HEK293 (cell line): ENCODE results near the gene NCOA7.

Experiments used
- CTCF ChIA-PET: fragments of 350-600 bp; formaldehyde crosslinking; extraction: SDS; loops from one replicate; lab custom pipeline; 2021; ENCODE audit warnings: antibody characterized with exemption; lab: Yijun Ruan, JAX
- POLR2A ChIA-PET: fragments of 300-600 bp; formaldehyde crosslinking; extraction: SDS; loops from one replicate; lab custom pipeline; 2020; ENCODE audit warnings: antibody characterized with exemption, inconsistent platforms; lab: Yijun Ruan, JAX
- H3K27ac ChIP-seq: fragments of 200-500 bp; sonication (Bioruptor generic); 2 replicates; pipeline ENCODE4 v1.5.1; 2014; ENCODE audit warnings: low read depth, low read length, control low read depth, inconsistent platforms; ENCODE audit errors: extremely low read depth
- H3K36me3 ChIP-seq, 2 experiments: fragments of 200-500 bp in 1 of 2; sonication (Bioruptor generic) in 1 of 2; 1 replicate in 1 of 2; 2 replicates in 1 of 2; pipeline ENCODE4 v1.5.1; 2014 to 2017; ENCODE audit warnings: inconsistent platforms in 2 of 2, low read length in 2 of 2; ENCODE audit not compliant: control insufficient read depth in 2 of 2, insufficient read depth in 1 of 2
- H3K4me1 ChIP-seq: fragments of 200-500 bp; sonication (Bioruptor generic); 2 replicates; pipeline ENCODE4 v1.5.1; 2014; ENCODE audit warnings: mild to moderate bottlenecking, low read length, inconsistent platforms; ENCODE audit not compliant: control insufficient read depth, insufficient read depth
- H3K4me3 ChIP-seq: 2 replicates; pipeline ENCODE4 v1.5.1; 2011; ENCODE audit warnings: low read depth, mild to moderate bottlenecking, control low read depth, low read length, moderate library complexity
- H3K9me3 ChIP-seq: fragments of 200-500 bp; sonication (Bioruptor generic); 2 replicates; pipeline ENCODE4 v1.5.1; 2014; ENCODE audit warnings: low read depth, low read length, inconsistent platforms; ENCODE audit not compliant: control insufficient read depth, insufficient read depth
- GFI1B ChIP-seq: fragments of 450-650 bp; formaldehyde crosslinking; IDR thresholded peaks from 2 replicates; pipeline ENCODE4 v1.5.1; 2016; ENCODE audit warnings: missing biosample characterization, missing genetic modification characterization
- GLIS1 ChIP-seq: fragments of 450-650 bp; formaldehyde crosslinking; IDR thresholded peaks from 2 replicates; pipeline ENCODE4 v1.5.1; 2016; ENCODE audit warnings: missing biosample characterization, missing genetic modification characterization
- HOXC10 ChIP-seq: sonication (generic); formaldehyde crosslinking; IDR thresholded peaks from 2 replicates; pipeline ENCODE4 v1.8.1; 2023; ENCODE audit warnings: mild to moderate bottlenecking, missing genetic modification reagents
- HOXD13 ChIP-seq: sonication (generic); formaldehyde crosslinking; IDR thresholded peaks from 2 replicates; pipeline ENCODE4 v1.8.0; 2022; ENCODE audit warnings: missing genetic modification reagents, borderline replicate concordance
- KLF1 ChIP-seq: fragments of 450-650 bp; formaldehyde crosslinking; IDR thresholded peaks from 2 replicates; pipeline ENCODE4 v1.5.1; 2016; ENCODE audit warnings: missing biosample characterization, missing genetic modification characterization
- KLF7 ChIP-seq: fragments of 450-650 bp; formaldehyde crosslinking; IDR thresholded peaks from 2 replicates; pipeline ENCODE4 v1.5.1; 2016; ENCODE audit warnings: missing biosample characterization, missing genetic modification characterization, borderline replicate concordance
- PRDM1 ChIP-seq: fragments of 450-650 bp; formaldehyde crosslinking; IDR thresholded peaks from 2 replicates; pipeline ENCODE4; 2016; ENCODE audit warnings: missing biosample characterization, missing genetic modification characterization
- TSHZ1 ChIP-seq: fragments of 450-650 bp; formaldehyde crosslinking; IDR thresholded peaks from 2 replicates; pipeline ENCODE4 v1.5.1; 2016; ENCODE audit warnings: missing biosample characterization, missing genetic modification characterization, borderline replicate concordance
- ZBTB20 ChIP-seq: fragments of 450-650 bp; formaldehyde crosslinking; IDR thresholded peaks from 2 replicates; pipeline ENCODE4 v1.5.1; 2016; ENCODE audit warnings: missing biosample characterization, missing genetic modification characterization
- ZNF335 ChIP-seq: fragments of 450-650 bp; formaldehyde crosslinking; conservative IDR thresholded peaks from 2 replicates; pipeline ENCODE4 v1.5.1; 2016; ENCODE audit warnings: missing biosample characterization, missing genetic modification characterization
- ZNF404 ChIP-seq: fragments of 450-650 bp; formaldehyde crosslinking; IDR thresholded peaks from 2 replicates; pipeline ENCODE4 v1.5.1; 2017; ENCODE audit warnings: missing biosample characterization, missing genetic modification characterization
- ZNF48 ChIP-seq: fragments of 450-650 bp; formaldehyde crosslinking; IDR thresholded peaks from 2 replicates; pipeline ENCODE4 v1.5.1; 2016; ENCODE audit warnings: missing biosample characterization, missing genetic modification characterization
- ZNF571 ChIP-seq: fragments of 450-650 bp; formaldehyde crosslinking; IDR thresholded peaks from 2 replicates; pipeline ENCODE4 v1.5.0; 2017; ENCODE audit warnings: missing biosample characterization, missing genetic modification characterization
- ZNF660 ChIP-seq: fragments of 450-650 bp; IDR thresholded peaks from 2 replicates; pipeline ENCODE4 v1.5.1; 2018; ENCODE audit warnings: missing biosample characterization, mild to moderate bottlenecking, missing genetic modification characterization
- ZNF670 ChIP-seq: fragments of 450-650 bp; formaldehyde crosslinking; IDR thresholded peaks from 2 replicates; pipeline ENCODE4 v1.5.1; 2016; ENCODE audit warnings: missing biosample characterization, missing genetic modification characterization, low read depth
- ZNF768 ChIP-seq: fragments of 450-650 bp; formaldehyde crosslinking; IDR thresholded peaks from 2 replicates; pipeline ENCODE4 v1.5.1; 2018; ENCODE audit warnings: missing biosample characterization, mild to moderate bottlenecking, missing genetic modification characterization
- TF ChIP-seq, protein P1 (sequence below): fragments of 450-650 bp; formaldehyde crosslinking; IDR thresholded peaks from 2 replicates; pipeline ENCODE4 v1.5.1; 2016; ENCODE audit warnings: missing biosample characterization, missing genetic modification characterization, borderline replicate concordance
- TF ChIP-seq, protein P2 (sequence below): fragments of 450-650 bp; formaldehyde crosslinking; IDR thresholded peaks from 2 replicates; pipeline ENCODE4 v1.5.1; 2016; ENCODE audit warnings: missing biosample characterization, missing genetic modification characterization

NCOA7 gene

GRCh38 chr6:125869427-125869826 is 78.7 kb downstream of the NCOA7 start:
- Histone ChIP-seq H3K9me3 (no peaks in the 10 kb centered on the region), H3K27ac (no peak overlapping the region), H3K4me1 (peaks cover 15% of the 10 kb centered on the region; the same call in 1 of the 2 replicates), H3K4me3 (no peak overlapping the region), H3K36me3 (no peaks in the 10 kb centered on the region)
- TF ChIP-seq HOXC10 (CRISPR knock-in tag) (no peak), KLF7 (tag by site-specific recombination) (no peak), ZNF404 (tag by site-specific recombination) (no peak), ZNF768 (no peak), ZBTB20 (tag by site-specific recombination) (no peak), ZNF660 (tag by site-specific recombination) (no peak), ZNF571 (tag by site-specific recombination) (no peak), GFI1B (no peak), TSHZ1 (no peak), ZNF335 (no peak), KLF1 (tag by site-specific recombination) (no peak), HOXD13 (no peak), GLIS1 (no peak), PRDM1 (no peak), ZNF670 (no peak), ZNF48 (tag by site-specific recombination) (no peak)
- TF ChIP-seq, protein P1, sequence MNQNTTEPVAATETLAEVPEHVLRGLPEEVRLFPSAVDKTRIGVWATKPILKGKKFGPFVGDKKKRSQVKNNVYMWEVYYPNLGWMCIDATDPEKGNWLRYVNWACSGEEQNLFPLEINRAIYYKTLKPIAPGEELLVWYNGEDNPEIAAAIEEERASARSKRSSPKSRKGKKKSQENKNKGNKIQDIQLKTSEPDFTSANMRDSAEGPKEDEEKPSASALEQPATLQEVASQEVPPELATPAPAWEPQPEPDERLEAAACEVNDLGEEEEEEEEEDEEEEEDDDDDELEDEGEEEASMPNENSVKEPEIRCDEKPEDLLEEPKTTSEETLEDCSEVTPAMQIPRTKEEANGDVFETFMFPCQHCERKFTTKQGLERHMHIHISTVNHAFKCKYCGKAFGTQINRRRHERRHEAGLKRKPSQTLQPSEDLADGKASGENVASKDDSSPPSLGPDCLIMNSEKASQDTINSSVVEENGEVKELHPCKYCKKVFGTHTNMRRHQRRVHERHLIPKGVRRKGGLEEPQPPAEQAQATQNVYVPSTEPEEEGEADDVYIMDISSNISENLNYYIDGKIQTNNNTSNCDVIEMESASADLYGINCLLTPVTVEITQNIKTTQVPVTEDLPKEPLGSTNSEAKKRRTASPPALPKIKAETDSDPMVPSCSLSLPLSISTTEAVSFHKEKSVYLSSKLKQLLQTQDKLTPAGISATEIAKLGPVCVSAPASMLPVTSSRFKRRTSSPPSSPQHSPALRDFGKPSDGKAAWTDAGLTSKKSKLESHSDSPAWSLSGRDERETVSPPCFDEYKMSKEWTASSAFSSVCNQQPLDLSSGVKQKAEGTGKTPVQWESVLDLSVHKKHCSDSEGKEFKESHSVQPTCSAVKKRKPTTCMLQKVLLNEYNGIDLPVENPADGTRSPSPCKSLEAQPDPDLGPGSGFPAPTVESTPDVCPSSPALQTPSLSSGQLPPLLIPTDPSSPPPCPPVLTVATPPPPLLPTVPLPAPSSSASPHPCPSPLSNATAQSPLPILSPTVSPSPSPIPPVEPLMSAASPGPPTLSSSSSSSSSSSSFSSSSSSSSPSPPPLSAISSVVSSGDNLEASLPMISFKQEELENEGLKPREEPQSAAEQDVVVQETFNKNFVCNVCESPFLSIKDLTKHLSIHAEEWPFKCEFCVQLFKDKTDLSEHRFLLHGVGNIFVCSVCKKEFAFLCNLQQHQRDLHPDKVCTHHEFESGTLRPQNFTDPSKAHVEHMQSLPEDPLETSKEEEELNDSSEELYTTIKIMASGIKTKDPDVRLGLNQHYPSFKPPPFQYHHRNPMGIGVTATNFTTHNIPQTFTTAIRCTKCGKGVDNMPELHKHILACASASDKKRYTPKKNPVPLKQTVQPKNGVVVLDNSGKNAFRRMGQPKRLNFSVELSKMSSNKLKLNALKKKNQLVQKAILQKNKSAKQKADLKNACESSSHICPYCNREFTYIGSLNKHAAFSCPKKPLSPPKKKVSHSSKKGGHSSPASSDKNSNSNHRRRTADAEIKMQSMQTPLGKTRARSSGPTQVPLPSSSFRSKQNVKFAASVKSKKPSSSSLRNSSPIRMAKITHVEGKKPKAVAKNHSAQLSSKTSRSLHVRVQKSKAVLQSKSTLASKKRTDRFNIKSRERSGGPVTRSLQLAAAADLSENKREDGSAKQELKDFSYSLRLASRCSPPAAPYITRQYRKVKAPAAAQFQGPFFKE = no peak
- TF ChIP-seq, protein P2, sequence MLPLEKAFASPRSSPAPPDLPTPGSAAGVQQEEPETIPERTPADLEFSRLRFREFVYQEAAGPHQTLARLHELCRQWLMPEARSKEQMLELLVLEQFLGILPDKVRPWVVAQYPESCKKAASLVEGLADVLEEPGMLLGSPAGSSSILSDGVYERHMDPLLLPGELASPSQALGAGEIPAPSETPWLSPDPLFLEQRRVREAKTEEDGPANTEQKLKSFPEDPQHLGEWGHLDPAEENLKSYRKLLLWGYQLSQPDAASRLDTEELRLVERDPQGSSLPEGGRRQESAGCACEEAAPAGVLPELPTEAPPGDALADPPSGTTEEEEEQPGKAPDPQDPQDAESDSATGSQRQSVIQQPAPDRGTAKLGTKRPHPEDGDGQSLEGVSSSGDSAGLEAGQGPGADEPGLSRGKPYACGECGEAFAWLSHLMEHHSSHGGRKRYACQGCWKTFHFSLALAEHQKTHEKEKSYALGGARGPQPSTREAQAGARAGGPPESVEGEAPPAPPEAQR (tag by site-specific recombination) = no peak
- CTCF ChIA-PET = interaction anchor here (0.7 to 1.3 kb wide), 2 partner anchors 78 to 88 kb away, joined by 3 to 5 read pairs; no protein-coding TSS in a partner anchor
- POLR2A ChIA-PET = no interaction called here
